ENCODE results near the gene TTLL1. TPM values are rescaled to one million over a fixed set of nuclear protein-coding genes. Genes with fewer than 3 reads are reported as not detected.

TTLL1 gene
- total RNA-seq, 1 donor from 2014 or later = 16.9 TPM

- Mint-ChIP-seq H3K27me3 (no peaks in the 10 kb centered on the region), H3K4me3 (no peak overlapping the region), H3K4me1 (ENCODE audit: unreplicated experiment) (no peaks in the 10 kb centered on the region), H3K27ac (peak overlapping the region; percentile 11), H3K36me3 (peaks cover 17% of the 10 kb centered on the region), H3K9me3 (no peaks in the 10 kb centered on the region)
- TF ChIP-seq CTCF (conservative IDR thresholded peaks at IDR 0.05) = peak; percentile 77
- no peak for DNase-seq (ENCODE audit: extremely low spot score, unreplicated experiment)
Observed at GRCh38 chr22:43060183-43060582, 29.0 kb downstream of the TTLL1 start.

- TF ChIP-seq CTCF (conservative IDR thresholded peaks at IDR 0.05) = no peak
- Mint-ChIP-seq H3K36me3 (peaks cover 12% of the 10 kb centered on the region), H3K4me1 (ENCODE audit: unreplicated experiment) (no peaks in the 10 kb centered on the region), H3K4me3 (no peak overlapping the region), H3K27me3 (no peaks in the 10 kb centered on the region), H3K9me3 (no peaks in the 10 kb centered on the region), H3K27ac (no peak overlapping the region)
- DNase-seq (ENCODE audit: extremely low spot score, unreplicated experiment) = no peak
Observed at GRCh38 chr22:43057641-43058040, 31.6 kb downstream of the TTLL1 start.

- no peaks in the 10 kb centered on the region for H3K27me3 Mint-ChIP-seq
- no peaks in the 10 kb centered on the region for H3K4me1 Mint-ChIP-seq (ENCODE audit: unreplicated experiment)
- no peaks in the 10 kb centered on the region for H3K36me3 Mint-ChIP-seq
- no peak for DNase-seq (ENCODE audit: extremely low spot score, unreplicated experiment)
- H3K4me3 Mint-ChIP-seq = no peak overlapping the region
- no peaks in the 10 kb centered on the region for H3K9me3 Mint-ChIP-seq
- peak; percentile 62 for TF ChIP-seq CTCF (conservative IDR thresholded peaks at IDR 0.05)
- H3K27ac Mint-ChIP-seq = no peak overlapping the region
Observed at GRCh38 chr22:43053176-43053575, 36.0 kb downstream of the TTLL1 start.

- H3K36me3 Mint-ChIP-seq = no peaks in the 10 kb centered on the region
- TF ChIP-seq CTCF (conservative IDR thresholded peaks at IDR 0.05) = no peak
- DNase-seq (ENCODE audit: extremely low spot score, unreplicated experiment) = no peak
- H3K27ac Mint-ChIP-seq = no peak overlapping the region
- no peaks in the 10 kb centered on the region for H3K9me3 Mint-ChIP-seq
- H3K4me3 Mint-ChIP-seq = no peak overlapping the region
- H3K27me3 Mint-ChIP-seq = no peaks in the 10 kb centered on the region
- H3K4me1 Mint-ChIP-seq (ENCODE audit: unreplicated experiment) = no peaks in the 10 kb centered on the region
Observed at GRCh38 chr22:43050995-43051394, 38.2 kb downstream of the TTLL1 start.

GRCh38 chr22:43047605-43048004 is 41.6 kb downstream of the TTLL1 start:
- Mint-ChIP-seq H3K9me3 (no peaks in the 10 kb centered on the region), H3K27me3 (no peaks in the 10 kb centered on the region)
- TF ChIP-seq CTCF (conservative IDR thresholded peaks at IDR 0.05) = no peak

GRCh38 chr22:43044290-43044712 is 44.9 kb downstream of the TTLL1 start:
- no peak for DNase-seq (ENCODE audit: extremely low spot score, unreplicated experiment)
- no peaks in the 10 kb centered on the region for H3K36me3 Mint-ChIP-seq
- H3K27ac Mint-ChIP-seq = no peak overlapping the region
- no peak overlapping the region for H3K4me3 Mint-ChIP-seq
- peaks cover 10% of the 10 kb centered on the region for H3K4me1 Mint-ChIP-seq (ENCODE audit: unreplicated experiment)
- no peaks in the 10 kb centered on the region for H3K27me3 Mint-ChIP-seq
- H3K9me3 Mint-ChIP-seq = no peaks in the 10 kb centered on the region
- TF ChIP-seq CTCF (conservative IDR thresholded peaks at IDR 0.05) = no peak

More at GRCh38 chr22:43047605-43048004, 41.6 kb downstream of the TTLL1 start:
- H3K4me1 Mint-ChIP-seq (ENCODE audit: unreplicated experiment) = no peaks in the 10 kb centered on the region
- no peak overlapping the region for H3K27ac Mint-ChIP-seq
- no peak for DNase-seq (ENCODE audit: extremely low spot score, unreplicated experiment)
- H3K4me3 Mint-ChIP-seq = no peak overlapping the region
- no peaks in the 10 kb centered on the region for H3K36me3 Mint-ChIP-seq
